Neutrophil (primary cell): Measurements from ENCODE around the gene SLC25A18.

Experiments
- H3K27ac ChIP-seq: fragments of 200-600 bp; sonication (generic); 2 replicates; pipeline ENCODE4 v1.5.1; 2016; ENCODE audit warnings: mild to moderate bottlenecking, moderate library complexity
- H3K27me3 ChIP-seq: fragments of 200-600 bp; sonication (generic); 2 replicates; pipeline ENCODE4 v1.6.0; 2016; ENCODE audit warnings: mild to moderate bottlenecking
- H3K36me3 ChIP-seq: fragments of 200-600 bp; sonication (generic); 2 replicates; pipeline ENCODE4 v1.5.1; 2017
- H3K4me1 ChIP-seq, 2 experiments: fragments of 200-600 bp in 1 of 2; sonication (generic) in 1 of 2; 1 replicate in 1 of 2; 2 replicates in 1 of 2; pipeline versions ENCODE4 v1.5.1 to v1.6.1; 2013 to 2016; ENCODE audit warnings: low read depth in 1 of 2, low read length in 1 of 2, mild to moderate bottlenecking in 1 of 2, moderate library complexity in 1 of 2; ENCODE audit not compliant: control insufficient read depth in 1 of 2, insufficient read depth in 1 of 2
- H3K4me3 ChIP-seq, 2 experiments: fragments of 200-600 bp in 1 of 2; sonication (generic) in 1 of 2; 1 replicate in 1 of 2; 2 replicates in 1 of 2; pipeline ENCODE4 v1.5.1; 2013 to 2016; ENCODE audit warnings: low read depth in 1 of 2, low read length in 1 of 2, mild to moderate bottlenecking in 1 of 2, moderate library complexity in 1 of 2
- H3K9me3 ChIP-seq: fragments of 200-600 bp; sonication (generic); 2 replicates; pipeline ENCODE4 v1.5.1; 2016
- CTCF ChIP-seq: fragments of 200-600 bp; sonication (generic); IDR thresholded peaks from 2 replicates; pipeline ENCODE4 v1.5.1; 2016; ENCODE audit warnings: antibody characterized with exemption

SLC25A18 gene

GRCh38 chr22:17586831-17587440 lies 23.6 kb downstream of the SLC25A18 start:
- peaks cover 28% of the 10 kb centered on the region for H3K36me3 ChIP-seq
- TF ChIP-seq CTCF: no peak
- no peaks in the 10 kb centered on the region for H3K9me3 ChIP-seq
- H3K27ac ChIP-seq: no peak overlapping the region
- no peaks in the 10 kb centered on the region for H3K27me3 ChIP-seq
- H3K4me3 ChIP-seq: no peak overlapping the region
- H3K4me1 ChIP-seq: no peaks in the 10 kb centered on the region

GRCh38 chr22:17587629-17588028 lies 24.3 kb downstream of the SLC25A18 start:
- H3K4me1 ChIP-seq: no peaks in the 10 kb centered on the region
- no peaks in the 10 kb centered on the region for H3K9me3 ChIP-seq
- H3K4me3 ChIP-seq: no peak overlapping the region
- TF ChIP-seq CTCF: no peak
- no peaks in the 10 kb centered on the region for H3K27me3 ChIP-seq
- peaks cover 35% of the 10 kb centered on the region for H3K36me3 ChIP-seq
- no peak overlapping the region for H3K27ac ChIP-seq

- H3K27ac ChIP-seq: no peak overlapping the region
- H3K36me3 ChIP-seq: peaks cover 45% of the 10 kb centered on the region
- H3K4me1 ChIP-seq: no peaks in the 10 kb centered on the region
- no peaks in the 10 kb centered on the region for H3K9me3 ChIP-seq
- H3K4me3 ChIP-seq: no peak overlapping the region
- TF ChIP-seq CTCF: no peak
- no peaks in the 10 kb centered on the region for H3K27me3 ChIP-seq
Measured at GRCh38 chr22:17588606-17589005, 25.3 kb downstream of the SLC25A18 start.

GRCh38 chr22:17589810-17590375 lies 26.6 kb downstream of the SLC25A18 start:
- Histone ChIP-seq H3K27me3 (no peaks in the 10 kb centered on the region), H3K4me3 (no peak overlapping the region), H3K9me3 (no peaks in the 10 kb centered on the region), H3K27ac (no peak overlapping the region), H3K4me1 (no peaks in the 10 kb centered on the region), H3K36me3 (peaks cover 58% of the 10 kb centered on the region)
- no peak for TF ChIP-seq CTCF

- no peak for TF ChIP-seq CTCF
- no peak overlapping the region for H3K4me3 ChIP-seq
- peaks cover 65% of the 10 kb centered on the region for H3K36me3 ChIP-seq
- no peak overlapping the region for H3K27ac ChIP-seq
- no peaks in the 10 kb centered on the region for H3K9me3 ChIP-seq
- no peaks in the 10 kb centered on the region for H3K27me3 ChIP-seq
- no peaks in the 10 kb centered on the region for H3K4me1 ChIP-seq
Measured at GRCh38 chr22:17590586-17590985, 27.3 kb downstream of the SLC25A18 start.
